Endothelial cell of umbilical vein (primary cell): ENCODE data around the gene VAV3.

Experiments used
- EZH2 ChIP-seq: IDR thresholded peaks from 2 replicates; pipeline ENCODE4 v1.6.1; 2012; ENCODE audit warnings: borderline replicate concordance, low read depth, mild to moderate bottlenecking, moderate library complexity, low read length, inconsistent platforms; ENCODE audit not compliant: severe bottlenecking
- GATA2 ChIP-seq: IDR thresholded peaks from 2 replicates; pipeline ENCODE4 v1.7.0; 2011; ENCODE audit warnings: low read depth, mild to moderate bottlenecking, moderate library complexity, mixed read lengths, low read length; ENCODE audit not compliant: insufficient read length, insufficient read depth
- JUN ChIP-seq: IDR thresholded peaks from 2 replicates; pipeline ENCODE4 v1.6.1; 2011; ENCODE audit warnings: borderline replicate concordance, low read depth; ENCODE audit not compliant: insufficient read length, insufficient read depth
- MAX ChIP-seq: IDR thresholded peaks from 2 replicates; pipeline ENCODE4 v1.6.1; 2011; ENCODE audit not compliant: insufficient read depth, insufficient read length
- POLR2A ChIP-seq: IDR thresholded peaks from 2 replicates; pipeline ENCODE4 v1.6.1; 2012; ENCODE audit warnings: low read depth, mild to moderate bottlenecking, control low read depth, low read length
- TF ChIP-seq, protein P1 (sequence below), 2 donors: IDR thresholded peaks; 1 replicate in 1 of 2; 2 replicates in 1 of 2; pipeline ENCODE4 v1.5.1; 2011; ENCODE audit warnings: low read length in 2 of 2, mild to moderate bottlenecking in 2 of 2, moderate library complexity in 2 of 2, control low read depth in 1 of 2, inconsistent platforms in 1 of 2, low read depth in 1 of 2; ENCODE audit not compliant: insufficient read depth in 1 of 2; ENCODE audit errors: extremely low read depth in 1 of 2

DNA sequence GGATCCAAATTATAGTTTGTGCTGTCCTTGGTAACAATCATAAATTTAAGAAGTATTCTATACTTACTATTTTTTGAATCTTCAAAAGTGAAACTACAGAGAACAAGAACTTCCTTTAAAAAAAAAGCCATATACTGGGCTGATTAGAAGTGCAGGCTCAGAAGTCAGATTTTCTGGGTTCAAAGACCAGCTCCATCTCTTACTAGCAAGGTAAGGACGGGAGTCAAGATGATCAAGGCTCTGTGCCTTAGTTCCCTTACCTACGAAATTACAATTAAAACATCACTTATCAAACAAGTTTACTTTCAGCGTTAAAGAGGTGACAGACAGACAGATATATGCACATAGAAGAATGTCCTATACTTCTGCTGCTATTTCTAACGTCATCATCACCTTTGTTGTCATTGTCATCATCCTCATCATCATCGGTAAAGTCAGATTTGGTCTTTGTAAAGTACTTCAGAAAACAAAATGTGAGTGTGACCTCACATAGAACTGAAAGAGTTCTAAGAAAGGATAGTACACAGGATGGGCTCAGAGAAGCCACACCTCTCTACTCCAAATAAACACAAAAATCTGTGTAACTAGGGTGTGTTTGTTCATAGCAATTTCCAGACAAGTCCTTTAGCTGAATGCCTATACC lies 178.7 kb downstream of the VAV3 start:
- TF ChIP-seq EZH2 (no peak), POLR2A (no peak), JUN (no peak), MAX (no peak), GATA2 (no peak)
- TF ChIP-seq, protein P1, sequence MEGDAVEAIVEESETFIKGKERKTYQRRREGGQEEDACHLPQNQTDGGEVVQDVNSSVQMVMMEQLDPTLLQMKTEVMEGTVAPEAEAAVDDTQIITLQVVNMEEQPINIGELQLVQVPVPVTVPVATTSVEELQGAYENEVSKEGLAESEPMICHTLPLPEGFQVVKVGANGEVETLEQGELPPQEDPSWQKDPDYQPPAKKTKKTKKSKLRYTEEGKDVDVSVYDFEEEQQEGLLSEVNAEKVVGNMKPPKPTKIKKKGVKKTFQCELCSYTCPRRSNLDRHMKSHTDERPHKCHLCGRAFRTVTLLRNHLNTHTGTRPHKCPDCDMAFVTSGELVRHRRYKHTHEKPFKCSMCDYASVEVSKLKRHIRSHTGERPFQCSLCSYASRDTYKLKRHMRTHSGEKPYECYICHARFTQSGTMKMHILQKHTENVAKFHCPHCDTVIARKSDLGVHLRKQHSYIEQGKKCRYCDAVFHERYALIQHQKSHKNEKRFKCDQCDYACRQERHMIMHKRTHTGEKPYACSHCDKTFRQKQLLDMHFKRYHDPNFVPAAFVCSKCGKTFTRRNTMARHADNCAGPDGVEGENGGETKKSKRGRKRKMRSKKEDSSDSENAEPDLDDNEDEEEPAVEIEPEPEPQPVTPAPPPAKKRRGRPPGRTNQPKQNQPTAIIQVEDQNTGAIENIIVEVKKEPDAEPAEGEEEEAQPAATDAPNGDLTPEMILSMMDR (IDR thresholded peaks at IDR 0.05; ENCODE audit: extremely low read depth in 1 of 2, insufficient read depth in 1 of 2, low read depth in 1 of 2, low read length in 2 of 2), result no peak
